Measurements from ENCODE around the gene COL5A1.

COL5A1 gene

GRCh38 chr9:134693011-134693410 lies 51.4 kb downstream of the COL5A1 start:
- TF ChIP-seq, protein P1, sequence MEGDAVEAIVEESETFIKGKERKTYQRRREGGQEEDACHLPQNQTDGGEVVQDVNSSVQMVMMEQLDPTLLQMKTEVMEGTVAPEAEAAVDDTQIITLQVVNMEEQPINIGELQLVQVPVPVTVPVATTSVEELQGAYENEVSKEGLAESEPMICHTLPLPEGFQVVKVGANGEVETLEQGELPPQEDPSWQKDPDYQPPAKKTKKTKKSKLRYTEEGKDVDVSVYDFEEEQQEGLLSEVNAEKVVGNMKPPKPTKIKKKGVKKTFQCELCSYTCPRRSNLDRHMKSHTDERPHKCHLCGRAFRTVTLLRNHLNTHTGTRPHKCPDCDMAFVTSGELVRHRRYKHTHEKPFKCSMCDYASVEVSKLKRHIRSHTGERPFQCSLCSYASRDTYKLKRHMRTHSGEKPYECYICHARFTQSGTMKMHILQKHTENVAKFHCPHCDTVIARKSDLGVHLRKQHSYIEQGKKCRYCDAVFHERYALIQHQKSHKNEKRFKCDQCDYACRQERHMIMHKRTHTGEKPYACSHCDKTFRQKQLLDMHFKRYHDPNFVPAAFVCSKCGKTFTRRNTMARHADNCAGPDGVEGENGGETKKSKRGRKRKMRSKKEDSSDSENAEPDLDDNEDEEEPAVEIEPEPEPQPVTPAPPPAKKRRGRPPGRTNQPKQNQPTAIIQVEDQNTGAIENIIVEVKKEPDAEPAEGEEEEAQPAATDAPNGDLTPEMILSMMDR (IDR thresholded peaks at IDR 0.05; ENCODE audit: low read depth, low read length, missing control alignments) = no peak
- no peak overlapping the region for H3K4me3 ChIP-seq (ENCODE audit: low read depth, low read length)
- no peak for DNase-seq (ENCODE audit: low read depth)

DNA sequence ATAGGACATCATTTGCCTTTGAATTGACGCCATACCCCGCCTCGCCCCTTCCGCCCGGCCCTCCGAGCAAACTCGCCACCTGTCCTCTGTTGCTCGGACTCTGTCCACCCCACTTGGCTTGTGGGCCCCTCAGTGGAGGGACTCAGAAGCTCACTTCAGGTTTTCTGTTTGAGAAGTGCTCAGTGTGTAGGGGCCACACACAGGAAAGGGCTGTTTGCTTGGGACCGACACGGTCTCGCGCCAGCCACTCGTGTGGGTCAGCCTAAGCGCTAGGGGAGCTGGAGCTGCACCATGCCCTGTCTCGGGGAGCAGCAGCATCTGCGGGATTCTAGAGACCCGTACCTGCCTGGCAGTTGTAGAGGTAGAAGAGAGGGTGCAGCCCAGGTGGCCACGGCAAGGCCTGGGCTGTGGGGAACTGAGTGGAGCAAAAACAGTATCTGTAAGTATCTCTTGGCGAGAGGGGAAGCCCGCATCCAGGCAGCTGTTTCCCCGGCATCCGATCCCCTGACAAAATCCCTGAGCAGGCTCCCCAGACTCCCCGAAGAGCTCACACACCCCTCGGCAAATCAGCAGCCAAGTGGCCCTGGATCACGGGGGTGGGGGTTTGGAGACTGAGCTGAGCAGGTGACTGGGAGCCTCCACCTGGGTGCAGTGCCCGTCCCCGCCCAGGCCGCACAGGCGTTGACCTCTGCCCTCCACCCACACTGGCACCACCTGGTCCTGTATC lies 52.2 kb downstream of the COL5A1 start:
- TF ChIP-seq, protein P1 (IDR thresholded peaks at IDR 0.05; ENCODE audit: low read depth, low read length, missing control alignments) = no peak
- DNase-seq (ENCODE audit: low read depth) = no peak
- H3K4me3 ChIP-seq (ENCODE audit: low read depth, low read length) = no peak overlapping the region

DNA sequence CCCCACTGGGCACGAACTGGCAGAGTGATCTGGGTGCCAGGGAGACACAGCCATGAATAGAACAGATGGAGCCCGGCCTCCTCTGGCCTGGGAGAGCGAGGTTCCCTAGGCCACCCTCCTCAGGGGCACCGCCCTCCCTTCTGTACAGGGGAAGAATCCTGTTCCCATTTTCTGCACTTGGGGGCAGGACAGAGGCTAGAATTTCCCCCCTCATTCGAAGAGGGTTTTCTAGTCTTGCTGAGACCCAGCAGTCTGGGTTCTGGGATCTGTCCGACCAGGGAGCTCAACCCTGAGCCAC lies 52.7 kb downstream of the COL5A1 start:
- TF ChIP-seq, protein P1 (IDR thresholded peaks at IDR 0.05; ENCODE audit: low read depth, low read length, missing control alignments) = no peak
- H3K4me3 ChIP-seq (ENCODE audit: low read depth, low read length) = no peak overlapping the region
- DNase-seq (ENCODE audit: low read depth) = no peak

GRCh38 chr9:134694714-134695113 lies 53.1 kb downstream of the COL5A1 start:
- no peak for DNase-seq (ENCODE audit: low read depth)
- H3K4me3 ChIP-seq (ENCODE audit: low read depth, low read length) = no peak overlapping the region
- TF ChIP-seq, protein P1 (IDR thresholded peaks at IDR 0.05; ENCODE audit: low read depth, low read length, missing control alignments) = no peak

GRCh38 chr9:134695144-134695543 lies 53.5 kb downstream of the COL5A1 start:
- no peak overlapping the region for H3K4me3 ChIP-seq (ENCODE audit: low read depth, low read length)
- no peak for DNase-seq (ENCODE audit: low read depth)
- TF ChIP-seq, protein P1 (IDR thresholded peaks at IDR 0.05; ENCODE audit: low read depth, low read length, missing control alignments) = no peak

GRCh38 chr9:134696433-134696832 lies 54.8 kb downstream of the COL5A1 start:
- DNase-seq (ENCODE audit: low read depth) = no peak
- TF ChIP-seq, protein P1 (IDR thresholded peaks at IDR 0.05; ENCODE audit: low read depth, low read length, missing control alignments) = no peak
- no peak overlapping the region for H3K4me3 ChIP-seq (ENCODE audit: low read depth, low read length)

GRCh38 chr9:134698111-134698510 lies 56.5 kb downstream of the COL5A1 start:
- no peak for DNase-seq (ENCODE audit: low read depth)
- H3K4me3 ChIP-seq (ENCODE audit: low read depth, low read length) = no peak overlapping the region
- TF ChIP-seq, protein P1 (IDR thresholded peaks at IDR 0.05; ENCODE audit: low read depth, low read length, missing control alignments) = no peak

Data from GM12864 (cell line).